Right lobe of liver (tissue), 4 donors: ENCODE measurements around the gene KBTBD12.

ENCODE experiments used
- CTCF ChIP-seq, 4 donors: fragments of 200-600 bp in 3 of 4; fragments of 450-650 bp in 1 of 4; IDR thresholded peaks; one replicate each; pipeline versions ENCODE4 v1.5.1 to v1.8.0; 2016 to 2022; ENCODE audit warnings: antibody characterized with exemption in 4 of 4, mild to moderate bottlenecking in 2 of 4
- POLR2A ChIP-seq: fragments of 450-650 bp; IDR thresholded peaks from one replicate; pipeline ENCODE4 v1.6.1; 2017; ENCODE audit warnings: antibody characterized with exemption, mild to moderate bottlenecking
- donor health status: DM: no; HTN: no; CAD: no.
- donor health status: DM: no; HTN: no; CAD: no.
- donor health status: DM: no; HTN: yes; CAD: no.

- TF ChIP-seq CTCF (IDR thresholded peaks at IDR 0.05): no peak
- TF ChIP-seq POLR2A: no peak
Measured at GRCh38 chr3:127994011-127994410, 79.0 kb downstream of the KBTBD12 start.
